Chondrocyte (in vitro differentiated cells): ENCODE data around the gene TINAGL1. TPM values are rescaled to one million over a fixed set of nuclear protein-coding genes. Genes with fewer than 3 reads are reported as not detected.

Experiments used
- DNase-seq: peaks from one replicate; pipeline ENCODE4 v3.0.0; 2021; ENCODE audit warnings: mixed read lengths, low spot score
- H3K27ac Mint-ChIP-seq: one replicate; pipeline ENCODE4 v1.8.0; 2021; ENCODE audit warnings: mild to moderate bottlenecking, moderate library complexity, mixed read lengths; ENCODE audit not compliant: unreplicated experiment
- H3K27me3 Mint-ChIP-seq: 2 replicates; pipeline ENCODE4 v1.8.0; 2021; ENCODE audit warnings: low read depth, mixed read lengths
- H3K36me3 Mint-ChIP-seq: 2 replicates; pipeline ENCODE4 v1.8.0; 2021; ENCODE audit warnings: low read depth, mixed read lengths
- H3K4me1 Mint-ChIP-seq: 2 replicates; pipeline ENCODE4 v1.8.0; 2021; ENCODE audit warnings: low read depth, mild to moderate bottlenecking, mixed read lengths
- H3K4me3 Mint-ChIP-seq: one replicate; pipeline ENCODE4 v1.8.0; 2021; ENCODE audit warnings: mild to moderate bottlenecking, moderate library complexity, mixed read lengths; ENCODE audit not compliant: unreplicated experiment
- H3K9me3 Mint-ChIP-seq: 2 replicates; pipeline ENCODE4 v1.8.0; 2021; ENCODE audit warnings: low read depth, mixed read lengths
- total RNA-seq: library from RNA; stranded (reverse); gene quantifications from 3 replicates; pipeline ENCODE4 v1.2.1, GENCODE V29; 2021
- TF ChIP-seq, protein P1 (sequence below): fragments of 200-600 bp; sonication (generic); IDR thresholded peaks from 2 replicates; pipeline ENCODE4 v1.5.0; 2021; ENCODE audit warnings: antibody characterized with exemption, mild to moderate bottlenecking, moderate library complexity

Gene TINAGL1
- total RNA-seq, 1 donor from 2014 or later: 154 TPM

DNA sequence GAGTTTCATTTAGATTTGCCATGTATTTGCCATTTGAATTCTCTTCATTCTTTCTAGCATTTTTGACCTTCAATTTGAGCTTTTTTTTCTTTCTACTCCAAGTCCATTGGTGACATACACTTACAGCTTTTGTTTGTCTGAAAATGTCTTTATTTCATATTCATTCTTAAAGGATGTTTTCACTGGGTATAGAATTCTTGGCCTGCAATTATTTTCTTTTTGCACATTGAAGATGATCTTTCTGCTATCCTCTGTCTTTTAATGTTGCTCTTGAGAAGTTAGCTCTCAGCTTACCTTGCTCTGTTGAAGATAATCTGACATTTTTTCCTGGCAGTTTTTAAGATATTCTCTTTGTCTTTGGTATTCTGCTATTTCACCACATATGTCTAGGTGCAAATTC is 16.6 kb upstream of the TINAGL1 start:
- peaks cover 2% of the 10 kb centered on the region for H3K36me3 Mint-ChIP-seq
- no peak for DNase-seq
- peaks cover 12% of the 10 kb centered on the region for H3K9me3 Mint-ChIP-seq
- peaks cover 18% of the 10 kb centered on the region for H3K4me1 Mint-ChIP-seq
- no peak overlapping the region for H3K27ac Mint-ChIP-seq
- TF ChIP-seq, protein P1, sequence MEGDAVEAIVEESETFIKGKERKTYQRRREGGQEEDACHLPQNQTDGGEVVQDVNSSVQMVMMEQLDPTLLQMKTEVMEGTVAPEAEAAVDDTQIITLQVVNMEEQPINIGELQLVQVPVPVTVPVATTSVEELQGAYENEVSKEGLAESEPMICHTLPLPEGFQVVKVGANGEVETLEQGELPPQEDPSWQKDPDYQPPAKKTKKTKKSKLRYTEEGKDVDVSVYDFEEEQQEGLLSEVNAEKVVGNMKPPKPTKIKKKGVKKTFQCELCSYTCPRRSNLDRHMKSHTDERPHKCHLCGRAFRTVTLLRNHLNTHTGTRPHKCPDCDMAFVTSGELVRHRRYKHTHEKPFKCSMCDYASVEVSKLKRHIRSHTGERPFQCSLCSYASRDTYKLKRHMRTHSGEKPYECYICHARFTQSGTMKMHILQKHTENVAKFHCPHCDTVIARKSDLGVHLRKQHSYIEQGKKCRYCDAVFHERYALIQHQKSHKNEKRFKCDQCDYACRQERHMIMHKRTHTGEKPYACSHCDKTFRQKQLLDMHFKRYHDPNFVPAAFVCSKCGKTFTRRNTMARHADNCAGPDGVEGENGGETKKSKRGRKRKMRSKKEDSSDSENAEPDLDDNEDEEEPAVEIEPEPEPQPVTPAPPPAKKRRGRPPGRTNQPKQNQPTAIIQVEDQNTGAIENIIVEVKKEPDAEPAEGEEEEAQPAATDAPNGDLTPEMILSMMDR: no peak
- H3K4me3 Mint-ChIP-seq: no peak overlapping the region
- no peaks in the 10 kb centered on the region for H3K27me3 Mint-ChIP-seq

DNA sequence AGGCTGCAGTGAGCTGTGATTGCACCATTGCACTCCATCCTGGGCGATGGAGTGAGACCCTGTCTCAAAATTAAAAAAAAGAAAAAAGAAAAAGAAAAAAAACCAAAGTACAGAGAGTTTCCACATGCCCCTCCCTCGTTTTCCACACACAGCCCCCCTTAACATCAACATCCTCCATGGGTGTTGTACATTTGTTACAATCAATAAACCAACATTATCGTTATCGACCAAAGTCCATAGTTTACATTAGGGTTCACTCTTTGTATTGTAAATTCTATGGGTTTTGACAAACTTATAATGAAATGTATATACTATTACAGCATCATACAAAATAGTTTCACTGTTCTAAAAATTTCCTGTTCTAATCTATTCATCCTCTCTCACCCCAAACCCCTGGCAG is 15.9 kb upstream of the TINAGL1 start:
- H3K27me3 Mint-ChIP-seq: no peaks in the 10 kb centered on the region
- no peak overlapping the region for H3K27ac Mint-ChIP-seq
- peaks cover 12% of the 10 kb centered on the region for H3K9me3 Mint-ChIP-seq

DNA sequence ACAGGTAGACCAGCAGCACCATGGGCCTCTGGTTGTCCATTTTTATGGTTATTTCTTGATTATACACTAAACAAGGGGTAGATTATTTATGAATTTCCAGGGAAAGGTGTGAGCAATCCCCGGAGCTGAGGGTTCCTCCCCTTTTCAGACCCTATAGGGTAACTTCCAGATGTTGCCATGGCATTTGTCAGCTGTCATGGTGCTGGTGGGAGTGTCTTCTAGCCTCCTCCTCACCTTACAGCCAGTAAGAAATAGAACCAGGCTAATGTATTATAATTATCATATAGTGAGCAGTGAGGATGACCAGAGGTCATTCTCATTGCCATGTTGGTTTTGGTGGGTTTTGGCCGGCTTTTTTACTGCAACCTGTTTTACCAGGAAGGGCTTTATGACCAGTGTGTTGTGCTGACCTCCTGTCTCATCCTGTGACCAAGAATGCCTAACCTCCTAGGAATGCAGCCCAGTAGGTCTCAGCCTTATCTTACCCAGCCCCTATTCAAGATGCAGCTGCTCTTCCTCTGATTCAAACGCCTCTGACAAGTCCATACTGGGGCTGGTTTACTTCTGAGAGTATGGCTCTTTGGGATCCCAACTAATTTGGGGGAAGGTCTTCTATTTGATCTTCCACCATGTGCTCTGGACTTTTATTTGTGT is 13.5 kb upstream of the TINAGL1 start:
- peaks cover 23% of the 10 kb centered on the region for H3K4me1 Mint-ChIP-seq
- no peaks in the 10 kb centered on the region for H3K27me3 Mint-ChIP-seq
- TF ChIP-seq, protein P1: no peak
- DNase-seq: no peak
- no peak overlapping the region for H3K27ac Mint-ChIP-seq
- peaks cover 12% of the 10 kb centered on the region for H3K9me3 Mint-ChIP-seq
- H3K36me3 Mint-ChIP-seq: peaks cover 2% of the 10 kb centered on the region
- no peak overlapping the region for H3K4me3 Mint-ChIP-seq

More for the DNA sequence above, 15.9 kb upstream of the TINAGL1 start:
- H3K4me3 Mint-ChIP-seq: no peak overlapping the region
- TF ChIP-seq, protein P1: no peak
- peaks cover 20% of the 10 kb centered on the region for H3K4me1 Mint-ChIP-seq
- no peak for DNase-seq
- H3K36me3 Mint-ChIP-seq: peaks cover 2% of the 10 kb centered on the region

DNA sequence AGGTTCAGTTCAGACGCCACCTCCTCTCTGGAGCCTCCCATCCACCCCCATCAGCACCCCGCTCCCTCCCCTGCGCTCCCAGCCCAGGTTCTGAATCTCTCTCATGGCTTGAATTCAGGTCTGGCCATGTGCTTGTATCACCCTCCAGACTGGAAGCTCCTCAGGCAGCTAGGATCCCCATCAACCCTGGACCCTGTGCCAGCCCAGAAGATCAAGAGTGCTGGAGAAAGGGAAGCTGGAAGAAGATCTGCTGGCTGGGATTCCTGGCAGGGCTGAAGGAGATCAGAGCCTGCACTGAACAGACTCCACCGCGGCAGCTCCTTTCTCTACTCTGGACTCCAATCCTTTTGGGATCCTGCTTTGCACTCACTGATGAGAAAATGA is 11.7 kb upstream of the TINAGL1 start:
- H3K27me3 Mint-ChIP-seq: no peaks in the 10 kb centered on the region
- H3K4me3 Mint-ChIP-seq: no peak overlapping the region
- TF ChIP-seq, protein P1: no peak
- H3K4me1 Mint-ChIP-seq: peaks cover 40% of the 10 kb centered on the region
- DNase-seq: no peak
- no peaks in the 10 kb centered on the region for H3K36me3 Mint-ChIP-seq
- peak overlapping the region; percentile 34 for H3K27ac Mint-ChIP-seq
- peaks cover 8% of the 10 kb centered on the region for H3K9me3 Mint-ChIP-seq

DNA sequence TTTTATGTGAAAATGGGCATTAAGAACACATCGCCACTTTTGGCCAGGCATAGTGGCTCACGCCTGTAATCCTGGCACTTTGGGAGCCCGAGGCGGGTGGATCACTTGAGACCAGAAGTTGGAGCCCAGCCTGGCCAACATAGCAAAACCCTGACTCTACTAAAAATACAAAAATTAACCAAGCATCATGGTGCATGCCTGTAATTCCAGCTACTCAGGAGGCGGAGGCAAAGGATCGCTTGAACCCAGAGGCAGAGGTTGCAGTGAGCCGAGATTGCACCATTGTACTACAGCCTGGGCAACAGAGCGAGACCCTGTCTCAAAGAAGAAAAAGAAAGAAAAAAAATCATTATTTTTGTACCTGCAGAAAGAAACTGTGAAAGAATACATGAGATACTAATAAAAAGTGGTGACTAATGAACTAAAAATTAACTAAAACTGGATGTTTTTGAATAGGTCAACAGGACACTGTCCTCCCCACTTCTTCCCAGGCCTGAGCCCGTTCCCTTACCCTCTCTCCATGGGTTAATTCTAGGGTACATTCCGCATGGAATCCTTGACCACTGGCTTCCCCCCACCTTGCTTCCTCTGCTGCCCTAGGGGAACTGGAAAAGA is 8.3 kb upstream of the TINAGL1 start:
- no peaks in the 10 kb centered on the region for H3K27me3 Mint-ChIP-seq
- H3K9me3 Mint-ChIP-seq: no peaks in the 10 kb centered on the region
- no peak for DNase-seq
- H3K4me3 Mint-ChIP-seq: no peak overlapping the region
- no peaks in the 10 kb centered on the region for H3K36me3 Mint-ChIP-seq
- H3K27ac Mint-ChIP-seq: peak overlapping the region; percentile 87
- peaks cover 40% of the 10 kb centered on the region for H3K4me1 Mint-ChIP-seq
- TF ChIP-seq, protein P1: no peak
